PC-3 (cell line): ENCODE results near the gene AFTPH. TPM values are rescaled to one million over a fixed set of nuclear protein-coding genes. Genes with fewer than 3 reads are reported as not detected.

ENCODE experiments used
- ATAC-seq: fragments of 200-7000 bp; cut with Tn5 transposase; 2 replicates; pipeline ENCODE4 v1.9.1; 2020; ENCODE audit warnings: mild to moderate bottlenecking, moderate library complexity
- BruUV-seq: library from RNA; stranded (reverse); fragments of 400-500 nt; replicated peaks from 2 replicates; lab custom pipeline; 2021; lab: Mats Ljungman, UMichigan
- CTCF ChIA-PET: fragments of 300-600 bp; sonication (Branson Sonifier 250); formaldehyde crosslinking; loops from one replicate; lab custom pipeline; 2022; ENCODE audit warnings: antibody characterized with exemption; lab: Charles Lee
- POLR2A ChIA-PET: fragments of 300-600 bp; sonication (Branson Sonifier 250); formaldehyde crosslinking; loops from one replicate; lab custom pipeline; 2022; ENCODE audit warnings: antibody characterized with exemption; ENCODE audit not compliant: unreplicated experiment; lab: Charles Lee
- DNase-seq: peaks from one replicate; pipeline ENCODE4 v3.0.0-alpha.2; 2015
- H2AFZ ChIP-seq: fragments of 300-600 bp; sonication (generic); 2 replicates; pipeline ENCODE4 v1.6.0; 2016; ENCODE audit warnings: antibody characterized with exemption, low read length
- H3F3A ChIP-seq: fragments of 300-600 bp; sonication (generic); one replicate; pipeline ENCODE4 v1.6.0; 2017; ENCODE audit warnings: antibody characterized with exemption, low read length, control low read depth, mild to moderate bottlenecking; ENCODE audit not compliant: unreplicated experiment
- H3K27ac ChIP-seq: fragments of 300-600 bp; sonication (generic); 2 replicates; pipeline ENCODE4 v1.5.1; 2016; ENCODE audit warnings: mild to moderate bottlenecking, low read length
- H3K27me3 ChIP-seq: fragments of 300-600 bp; sonication (generic); 2 replicates; pipeline ENCODE4 v1.6.1; 2016; ENCODE audit warnings: low read length, mixed read lengths
- H3K36me3 ChIP-seq: fragments of 300-600 bp; sonication (generic); 2 replicates; pipeline ENCODE4 v1.6.1; 2016; ENCODE audit warnings: low read depth, mixed run types, low read length, mixed read lengths
- H3K4me1 ChIP-seq: fragments of 300-600 bp; sonication (generic); 2 replicates; pipeline ENCODE4 v1.5.1; 2016; ENCODE audit warnings: low read length; ENCODE audit not compliant: insufficient read depth
- H3K4me2 ChIP-seq: fragments of 300-600 bp; sonication (generic); 2 replicates; pipeline ENCODE4 v1.6.0; 2016; ENCODE audit warnings: low read length
- H3K4me3 ChIP-seq: fragments of 300-600 bp; sonication (generic); 2 replicates; pipeline ENCODE4 v1.5.1; 2016; ENCODE audit warnings: mild to moderate bottlenecking, low read length, mixed read lengths
- H3K79me2 ChIP-seq: fragments of 300-600 bp; sonication (generic); 2 replicates; pipeline ENCODE4 v1.6.1; 2017; ENCODE audit warnings: low read length, mixed read lengths
- H3K9ac ChIP-seq: fragments of 300-600 bp; sonication (generic); 2 replicates; pipeline ENCODE4 v1.6.0; 2016; ENCODE audit warnings: mild to moderate bottlenecking, low read length
- H3K9me2 ChIP-seq: fragments of 300-600 bp; sonication (generic); replicated peaks from 2 replicates; pipeline ENCODE4 v1.6.1; 2016; ENCODE audit warnings: mixed run types, low read length, mixed read lengths
- H3K9me3 ChIP-seq: fragments of 300-600 bp; sonication (generic); 2 replicates; pipeline ENCODE4 v1.6.1; 2016; ENCODE audit warnings: low read length, mixed read lengths
- H4K20me1 ChIP-seq: fragments of 300-600 bp; sonication (generic); 2 replicates; pipeline ENCODE4 v1.6.1; 2016; ENCODE audit warnings: low read length, mixed read lengths
- EZH2 ChIP-seq: fragments of 300-600 bp; sonication (generic); IDR thresholded peaks from one replicate; pipeline ENCODE4 v1.6.1; 2017; ENCODE audit warnings: antibody characterized with exemption, mild to moderate bottlenecking, low read length; ENCODE audit not compliant: unreplicated experiment
- EZH2phosphoT487 ChIP-seq: fragments of 300-600 bp; sonication (generic); IDR thresholded peaks from 2 replicates; pipeline ENCODE4 v1.6.1; 2018; ENCODE audit warnings: mild to moderate bottlenecking, antibody characterized with exemption, low read length, borderline replicate concordance
- intact Hi-C: fragments of 100-400 bp; cut with micrococcal nuclease; formaldehyde crosslinking; loops from 2 replicates; pipeline ENCODE4 v1.9.0; 2023
- total RNA-seq: library from RNA; depleted of rRNA; stranded (reverse); fragments of >200 nt; gene quantifications from 2 replicates; pipeline ENCODE4 v1.2.3, GENCODE V29; 2014
- TF ChIP-seq, protein P1 (sequence below): fragments of 300-600 bp; sonication (generic); conservative IDR thresholded peaks from 2 replicates; pipeline ENCODE4 v1.5.1; 2017; ENCODE audit warnings: antibody characterized with exemption, low read depth, mild to moderate bottlenecking, low read length

Gene AFTPH
- total RNA-seq, 1 experiment from 2014 or later: 26.6 TPM

DNA sequence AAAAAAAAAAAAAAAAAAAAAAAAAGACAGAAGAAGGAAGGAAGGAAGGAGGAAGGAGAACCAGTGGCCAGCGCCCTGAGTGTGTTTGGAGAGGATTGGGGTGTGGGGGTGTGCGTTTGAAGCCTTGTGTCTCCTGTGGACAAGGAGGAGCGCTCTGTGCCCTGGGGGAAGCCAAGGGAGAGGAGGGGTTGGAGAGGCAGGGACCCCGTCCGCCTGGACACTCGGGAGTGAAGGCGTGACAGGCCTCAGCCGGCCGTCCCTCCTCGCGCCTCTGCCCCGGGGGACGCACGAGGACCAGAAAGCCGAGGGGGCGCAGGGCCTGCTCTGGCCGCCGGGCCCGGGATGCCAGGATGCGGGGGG, 84.7 kb downstream of the AFTPH start:
- no TSS peak for BruUV-seq
- intact Hi-C loops: no loop called here
- POLR2A ChIA-PET: interaction anchor here (0.6 kb wide), 1 partner anchor 272 kb away, joined by 4 read pairs; no protein-coding TSS in a partner anchor
- peaks cover 31% of the 10 kb centered on the region for H3K4me1 ChIP-seq
- H3F3A ChIP-seq: no peaks in the 10 kb centered on the region
- no peak overlapping the region for H3K4me3 ChIP-seq
- H3K9me3 ChIP-seq: no peaks in the 10 kb centered on the region
- TF ChIP-seq, protein P1, sequence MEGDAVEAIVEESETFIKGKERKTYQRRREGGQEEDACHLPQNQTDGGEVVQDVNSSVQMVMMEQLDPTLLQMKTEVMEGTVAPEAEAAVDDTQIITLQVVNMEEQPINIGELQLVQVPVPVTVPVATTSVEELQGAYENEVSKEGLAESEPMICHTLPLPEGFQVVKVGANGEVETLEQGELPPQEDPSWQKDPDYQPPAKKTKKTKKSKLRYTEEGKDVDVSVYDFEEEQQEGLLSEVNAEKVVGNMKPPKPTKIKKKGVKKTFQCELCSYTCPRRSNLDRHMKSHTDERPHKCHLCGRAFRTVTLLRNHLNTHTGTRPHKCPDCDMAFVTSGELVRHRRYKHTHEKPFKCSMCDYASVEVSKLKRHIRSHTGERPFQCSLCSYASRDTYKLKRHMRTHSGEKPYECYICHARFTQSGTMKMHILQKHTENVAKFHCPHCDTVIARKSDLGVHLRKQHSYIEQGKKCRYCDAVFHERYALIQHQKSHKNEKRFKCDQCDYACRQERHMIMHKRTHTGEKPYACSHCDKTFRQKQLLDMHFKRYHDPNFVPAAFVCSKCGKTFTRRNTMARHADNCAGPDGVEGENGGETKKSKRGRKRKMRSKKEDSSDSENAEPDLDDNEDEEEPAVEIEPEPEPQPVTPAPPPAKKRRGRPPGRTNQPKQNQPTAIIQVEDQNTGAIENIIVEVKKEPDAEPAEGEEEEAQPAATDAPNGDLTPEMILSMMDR: no peak
- TF ChIP-seq EZH2: no peak
- no peak for TF ChIP-seq EZH2phosphoT487
- H3K27me3 ChIP-seq: no peaks in the 10 kb centered on the region
- no peaks in the 10 kb centered on the region for H3K36me3 ChIP-seq
- DNase-seq: no peak
- no peak overlapping the region for H3K27ac ChIP-seq
- no peaks in the 10 kb centered on the region for H3K9me2 ChIP-seq
- ATAC-seq: peak; percentile 10
- H3K9ac ChIP-seq: no peak overlapping the region
- no peaks in the 10 kb centered on the region for H4K20me1 ChIP-seq
- H2AFZ ChIP-seq: no peak overlapping the region
- H3K79me2 ChIP-seq: no peaks in the 10 kb centered on the region
- CTCF ChIA-PET: no interaction called here
- peak overlapping the region; percentile 41; the same call in 1 of the 2 replicates for H3K4me2 ChIP-seq

DNA sequence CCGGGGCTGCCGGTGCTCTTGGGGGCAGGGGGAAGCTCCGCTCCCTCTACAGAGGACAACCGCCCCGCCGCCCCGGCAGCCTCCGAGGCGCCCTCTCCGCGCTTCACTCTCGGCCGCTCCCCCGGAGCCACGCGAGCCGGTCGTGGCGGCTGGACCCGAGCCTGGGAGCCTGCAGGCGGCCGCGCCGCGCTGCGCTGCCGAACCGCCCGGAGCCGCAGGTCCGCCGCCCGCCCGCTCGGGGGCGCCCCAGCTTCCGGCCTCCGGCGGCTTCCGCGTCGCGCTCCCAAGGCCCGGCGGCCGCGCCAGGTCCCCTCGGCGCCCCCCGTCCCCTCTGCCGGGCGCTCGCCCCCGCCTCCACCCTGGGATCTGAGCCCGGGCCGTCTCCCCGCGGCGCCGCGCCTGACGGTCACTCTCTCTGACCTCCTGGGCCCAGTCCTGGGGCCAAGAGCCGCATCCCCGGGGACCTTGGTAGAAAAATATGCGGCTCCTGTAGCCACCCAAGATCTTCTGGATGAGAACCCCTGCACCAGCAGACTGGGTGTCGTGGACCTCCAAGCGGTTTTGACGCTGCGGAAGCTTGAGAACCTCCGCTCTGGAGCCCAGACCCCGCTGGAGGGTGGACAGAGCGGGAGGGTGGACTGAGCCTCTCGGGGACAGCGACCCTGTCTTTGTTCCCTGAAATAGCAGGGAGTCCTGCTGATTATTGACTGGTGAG, 85.3 kb downstream of the AFTPH start:
- ChIA-PET CTCF (no interaction called here), POLR2A (interaction anchor here (0.6 kb wide), 1 partner anchor 271 kb away, joined by 4 read pairs; no protein-coding TSS in a partner anchor)
- H3K27me3 ChIP-seq: no peaks in the 10 kb centered on the region
- H3K4me3 ChIP-seq: no peak overlapping the region
- peak overlapping the region; percentile 70 for H2AFZ ChIP-seq
- no peaks in the 10 kb centered on the region for H3K9me2 ChIP-seq
- no peaks in the 10 kb centered on the region for H3F3A ChIP-seq
- TF ChIP-seq, protein P1: no peak
- TF ChIP-seq EZH2phosphoT487: no peak
- TF ChIP-seq EZH2: no peak
- no peaks in the 10 kb centered on the region for H3K36me3 ChIP-seq
- H3K9ac ChIP-seq: 0 out of 2 replicates have a peak overlapping the region, but pooled peaks have one; percentile 19
- ATAC-seq (peak; percentile 58), DNase-seq (peak; percentile 32)
- no peak overlapping the region for H3K27ac ChIP-seq
- peaks cover 31% of the 10 kb centered on the region for H3K4me1 ChIP-seq
- intact Hi-C loops: no loop called here
- H3K9me3 ChIP-seq: no peaks in the 10 kb centered on the region
- H3K79me2 ChIP-seq: no peaks in the 10 kb centered on the region
- no peaks in the 10 kb centered on the region for H4K20me1 ChIP-seq
- H3K4me2 ChIP-seq: peak overlapping the region; percentile 41
- BruUV-seq: no TSS peak

DNA sequence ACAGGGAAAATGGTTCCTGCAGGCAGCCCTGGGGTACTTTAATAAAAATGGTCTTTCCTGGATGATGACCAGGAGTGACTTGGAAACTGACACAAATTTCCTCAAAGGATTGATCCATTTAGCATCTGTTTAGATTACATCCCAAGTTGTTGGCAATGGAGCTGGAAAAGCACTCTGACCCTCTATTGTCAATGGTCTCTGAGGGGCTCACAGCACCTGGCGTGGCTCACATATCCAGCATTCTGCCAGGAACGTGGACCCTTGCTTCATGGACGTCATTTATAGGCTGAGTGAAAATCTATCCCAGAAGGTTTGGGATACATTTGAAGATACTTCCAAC, 85.8 kb downstream of the AFTPH start:
- Histone ChIP-seq H3K79me2 (no peaks in the 10 kb centered on the region), H2AFZ (peak overlapping the region; percentile 70; the same call in 1 of the 2 replicates), H3K27me3 (no peaks in the 10 kb centered on the region), H3K9me2 (no peaks in the 10 kb centered on the region), H3K4me1 (peaks cover 31% of the 10 kb centered on the region), H3K27ac (no peak overlapping the region), H3K36me3 (no peaks in the 10 kb centered on the region), H3F3A (no peaks in the 10 kb centered on the region), H3K9ac (no peak overlapping the region), H3K4me3 (no peak overlapping the region), H4K20me1 (no peaks in the 10 kb centered on the region), H3K9me3 (no peaks in the 10 kb centered on the region), H3K4me2 (no peak overlapping the region)
- no TSS peak for BruUV-seq
- DNase-seq (no peak), ATAC-seq (no peak)
- TF ChIP-seq, protein P1: no peak
- TF ChIP-seq EZH2phosphoT487 (no peak), EZH2 (no peak)
- intact Hi-C loops: no loop called here
- POLR2A ChIA-PET: no interaction called here
- CTCF ChIA-PET: no interaction called here
